ENCODE data around the gene VKORC1. TPM values are rescaled to one million over a fixed set of nuclear protein-coding genes. Genes with fewer than 3 reads are reported as not detected.

Gene VKORC1
- total RNA-seq, 1 donor from 2014 or later = 78.9 TPM

- Mint-ChIP-seq H3K27ac (no peak overlapping the region), H3K4me3 (no peak overlapping the region), H3K36me3 (no peaks in the 10 kb centered on the region), H3K27me3 (no peaks in the 10 kb centered on the region), H3K9me3 (no peaks in the 10 kb centered on the region), H3K4me1 (ENCODE audit: unreplicated experiment) (no peaks in the 10 kb centered on the region)
- no peak for TF ChIP-seq CTCF (conservative IDR thresholded peaks at IDR 0.05)
- no peak for DNase-seq (ENCODE audit: extremely low spot score, unreplicated experiment)
Observed at GRCh38 chr16:31043352-31043751, 51.2 kb downstream of the VKORC1 start.

GRCh38 chr16:31042866-31043265, 51.7 kb downstream of the VKORC1 start:
- H3K4me3 Mint-ChIP-seq = no peak overlapping the region
- H3K9me3 Mint-ChIP-seq = no peaks in the 10 kb centered on the region
- H3K27ac Mint-ChIP-seq = no peak overlapping the region
- H3K4me1 Mint-ChIP-seq (ENCODE audit: unreplicated experiment) = no peaks in the 10 kb centered on the region
- DNase-seq (ENCODE audit: extremely low spot score, unreplicated experiment) = no peak
- no peaks in the 10 kb centered on the region for H3K36me3 Mint-ChIP-seq
- TF ChIP-seq CTCF (conservative IDR thresholded peaks at IDR 0.05) = no peak
- no peaks in the 10 kb centered on the region for H3K27me3 Mint-ChIP-seq

Other genes starting within 250 kb of the VKORC1 start
- gene BCL7C, start 200.7 kb downstream of the VKORC1 start, total RNA-seq (ENCODE audit: low replicate concordance) = 26.3 and 35.0 TPM in 2 replicates
- gene CTF1, start 198.2 kb downstream of the VKORC1 start, total RNA-seq (ENCODE audit: low replicate concordance) = 2.5 and 3.1 TPM in 2 replicates
- 29.0 and 46.4 TPM in 2 replicates for gene FBXL19, start 171.2 kb downstream of the VKORC1 start, total RNA-seq (ENCODE audit: low replicate concordance)
- 18.7 and 19.4 TPM in 2 replicates for gene ORAI3, start 145.7 kb downstream of the VKORC1 start, total RNA-seq (ENCODE audit: low replicate concordance)
- gene SETD1A, start 137.0 kb downstream of the VKORC1 start, total RNA-seq (ENCODE audit: low replicate concordance) = 19.3 and 25.0 TPM in 2 replicates
- gene HSD3B7, start 109.6 kb downstream of the VKORC1 start, total RNA-seq (ENCODE audit: low replicate concordance) = 5.8 and 6.9 TPM in 2 replicates
- gene STX1B, start 84.2 kb downstream of the VKORC1 start, total RNA-seq (ENCODE audit: low replicate concordance) = 1.0 and 9.9 TPM in 2 replicates
- 35.3 and 38.5 TPM in 2 replicates for gene STX4, start 61.2 kb downstream of the VKORC1 start, total RNA-seq (ENCODE audit: low replicate concordance)
- gene ZNF668, start 20.6 kb downstream of the VKORC1 start, total RNA-seq (ENCODE audit: low replicate concordance) = 10.5 and 13.4 TPM in 2 replicates
- gene ZNF646, start 20.4 kb downstream of the VKORC1 start, total RNA-seq (ENCODE audit: low replicate concordance) = 21.0 and 27.2 TPM in 2 replicates
- 3.5 and 5.1 TPM in 2 replicates for gene PRSS53, start 5.9 kb downstream of the VKORC1 start, total RNA-seq (ENCODE audit: low replicate concordance)
- gene BCKDK, start 13.6 kb upstream of the VKORC1 start, total RNA-seq (ENCODE audit: low replicate concordance) = 38.5 and 44.5 TPM in 2 replicates
- gene KAT8, start 22.9 kb upstream of the VKORC1 start, total RNA-seq (ENCODE audit: low replicate concordance) = 54.4 and 70.3 TPM in 2 replicates
- gene PRSS8, start 40.9 kb upstream of the VKORC1 start, total RNA-seq (ENCODE audit: low replicate concordance) = 84.7 and 205 TPM in 2 replicates
- 1.8 and 2.0 TPM in 2 replicates for gene PRSS36, start 55.3 kb upstream of the VKORC1 start, total RNA-seq (ENCODE audit: low replicate concordance)
- 400 and 654 TPM in 2 replicates for gene FUS, start 85.3 kb upstream of the VKORC1 start, total RNA-seq (ENCODE audit: low replicate concordance)
- gene PYCARD, start 108.0 kb upstream of the VKORC1 start, total RNA-seq (ENCODE audit: low replicate concordance) = 8.2 and 14.5 TPM in 2 replicates
- 0.02 TPM in 1 of 2 replicates, not detected in the other for gene TRIM72, start 119.3 kb upstream of the VKORC1 start, total RNA-seq (ENCODE audit: low replicate concordance)
- gene PYDC1, start 122.3 kb upstream of the VKORC1 start, total RNA-seq (ENCODE audit: low replicate concordance) = not detected in 2 replicates
- 0.36 TPM in 1 of 2 replicates, not detected in the other for gene ITGAM, start 165.2 kb upstream of the VKORC1 start, total RNA-seq (ENCODE audit: low replicate concordance)

Measured in type B pancreatic cell (in vitro differentiated cells).